ENCODE results near the gene SPECC1L.
A peak's percentile ranks its signal among the peaks of the same experiment; 100 is the strongest.

The SPECC1L gene

DNA sequence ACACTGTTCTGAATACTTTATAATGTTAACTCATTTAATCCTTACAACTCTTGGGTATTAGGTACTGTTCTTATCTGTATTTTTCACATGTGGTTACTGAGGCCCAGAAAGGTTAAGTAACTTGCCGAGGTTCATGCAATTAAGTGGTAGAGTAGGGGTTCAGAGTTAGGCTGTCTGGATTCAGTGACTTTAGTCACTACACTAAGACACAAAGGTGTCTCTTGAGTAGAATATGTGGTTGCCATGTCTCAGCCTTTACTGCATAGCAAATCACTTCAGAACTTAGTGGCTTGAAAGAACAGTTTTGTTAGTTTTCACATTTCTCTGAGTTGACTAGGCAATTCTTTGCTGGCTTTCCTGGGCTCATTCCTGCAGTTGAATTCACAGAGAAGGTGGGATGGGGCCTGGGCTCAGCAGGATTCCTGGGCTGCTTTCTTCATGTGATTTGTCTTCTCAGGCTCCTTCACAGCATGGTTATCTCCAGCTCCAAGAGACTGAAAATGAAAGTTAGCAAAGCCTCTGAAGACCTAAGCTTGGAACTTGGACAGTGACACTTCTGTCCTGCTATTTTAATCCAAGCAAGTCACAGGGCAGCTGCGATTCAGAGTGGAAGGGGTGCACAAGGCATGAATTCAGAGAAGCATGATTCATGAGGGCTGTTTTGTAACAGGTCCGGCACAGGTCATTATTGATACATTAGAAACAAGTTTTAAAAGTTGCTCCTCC is 68.3 kb downstream of the SPECC1L start:
- DNase-seq = peak in 1 of 42 donors; percentile 60
- intact Hi-C loops (cut with DNase I) = no loop called here

GRCh38 chr22:24339452-24339747 is 68.8 kb downstream of the SPECC1L start:
- intact Hi-C loops (cut with DNase I) = no loop called here
- no peak for DNase-seq

GRCh38 chr22:24341627-24342026 is 71.0 kb downstream of the SPECC1L start:
- peak in 19 of 42 donors; percentile 14 to 68 (median 30) for DNase-seq
- intact Hi-C loops (cut with DNase I) = no loop called here

- intact Hi-C loops (cut with DNase I) = no loop called here
- DNase-seq = no peak
Observed at GRCh38 chr22:24350627-24351026, 80.0 kb downstream of the SPECC1L start.

DNA sequence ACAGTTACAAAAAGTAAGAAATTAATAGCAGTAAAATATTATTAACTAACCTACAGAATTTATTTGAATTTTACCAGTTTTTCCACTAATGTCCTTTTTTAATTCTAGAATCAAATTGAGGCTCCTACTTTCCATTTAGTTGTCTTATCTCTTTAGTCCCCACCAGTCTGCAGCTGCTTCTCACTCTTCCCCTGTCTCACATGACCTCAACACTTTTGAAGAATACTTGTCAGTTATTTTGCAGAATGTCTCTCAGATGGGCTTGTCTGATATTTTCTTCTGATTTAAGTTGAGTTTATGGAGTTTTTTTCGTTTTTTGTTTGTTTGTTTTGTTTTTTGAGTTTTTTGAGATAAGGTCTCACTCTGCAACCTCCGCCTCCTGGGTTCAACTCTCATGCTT is 82.5 kb downstream of the SPECC1L start:
- DNase-seq = no peak
- intact Hi-C loops (cut with DNase I) = no loop called here

- no peak for DNase-seq
- intact Hi-C loops (cut with DNase I) = no loop called here
Observed at GRCh38 chr22:24355574-24355973, 84.9 kb downstream of the SPECC1L start.

DNA sequence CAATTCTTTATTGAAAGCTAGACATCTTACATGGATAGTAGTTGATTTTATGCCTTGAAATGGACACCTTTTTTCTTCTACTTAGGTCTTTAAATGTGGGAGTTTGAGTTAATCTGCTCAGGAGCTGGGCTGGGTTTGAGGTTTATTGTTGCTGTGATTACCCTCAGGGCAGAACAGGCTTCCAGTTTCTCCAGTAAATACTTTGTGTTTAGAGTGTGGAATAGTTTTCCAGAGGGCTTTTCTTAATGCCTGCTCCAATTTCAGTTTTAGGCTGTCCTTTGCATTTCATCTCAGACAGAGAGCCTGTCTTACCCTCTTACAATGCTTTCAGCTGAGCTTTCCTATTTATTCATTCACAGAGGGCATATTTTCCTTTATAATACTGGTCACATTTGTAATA is 86.9 kb downstream of the SPECC1L start:
- DNase-seq = no peak
- intact Hi-C loops (cut with DNase I) = no loop called here

- no peak for DNase-seq
- intact Hi-C loops (cut with DNase I) = no loop called here
Observed at GRCh38 chr22:24358105-24358836, 87.6 kb downstream of the SPECC1L start.

DNA sequence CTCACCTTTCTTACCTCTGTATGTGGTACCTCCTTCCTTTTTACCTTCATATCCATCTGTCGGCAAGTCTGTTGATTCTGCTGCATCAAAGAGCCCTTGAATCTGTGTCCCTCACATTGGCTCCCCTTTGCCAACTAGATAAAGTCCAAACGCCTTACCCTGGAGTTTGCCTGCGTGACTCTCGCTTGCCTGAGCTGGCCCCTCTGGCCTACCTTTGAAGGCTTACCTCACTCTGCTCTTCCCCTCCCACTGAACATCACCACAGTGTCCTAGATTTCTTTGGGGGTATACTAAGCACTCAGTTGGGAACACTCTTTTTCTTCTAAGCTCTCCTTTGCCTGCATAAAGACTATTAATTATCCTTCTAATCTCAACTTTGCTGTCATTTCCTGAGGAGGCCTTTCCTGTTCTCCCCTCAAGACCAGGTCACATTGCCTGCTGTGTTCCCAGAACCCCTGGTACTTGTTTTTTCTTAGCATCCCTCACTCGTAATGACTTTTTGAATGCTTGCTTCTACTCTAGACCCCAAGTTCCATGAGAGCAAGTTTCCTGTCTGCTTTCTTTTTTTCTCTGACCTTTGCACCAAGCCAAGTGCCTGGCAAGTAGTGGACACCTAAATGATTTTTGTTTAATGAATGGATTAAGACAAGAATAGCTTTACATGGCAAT is 89.0 kb downstream of the SPECC1L start:
- DNase-seq = no peak
- intact Hi-C loops (cut with DNase I) = no loop called here

DNA sequence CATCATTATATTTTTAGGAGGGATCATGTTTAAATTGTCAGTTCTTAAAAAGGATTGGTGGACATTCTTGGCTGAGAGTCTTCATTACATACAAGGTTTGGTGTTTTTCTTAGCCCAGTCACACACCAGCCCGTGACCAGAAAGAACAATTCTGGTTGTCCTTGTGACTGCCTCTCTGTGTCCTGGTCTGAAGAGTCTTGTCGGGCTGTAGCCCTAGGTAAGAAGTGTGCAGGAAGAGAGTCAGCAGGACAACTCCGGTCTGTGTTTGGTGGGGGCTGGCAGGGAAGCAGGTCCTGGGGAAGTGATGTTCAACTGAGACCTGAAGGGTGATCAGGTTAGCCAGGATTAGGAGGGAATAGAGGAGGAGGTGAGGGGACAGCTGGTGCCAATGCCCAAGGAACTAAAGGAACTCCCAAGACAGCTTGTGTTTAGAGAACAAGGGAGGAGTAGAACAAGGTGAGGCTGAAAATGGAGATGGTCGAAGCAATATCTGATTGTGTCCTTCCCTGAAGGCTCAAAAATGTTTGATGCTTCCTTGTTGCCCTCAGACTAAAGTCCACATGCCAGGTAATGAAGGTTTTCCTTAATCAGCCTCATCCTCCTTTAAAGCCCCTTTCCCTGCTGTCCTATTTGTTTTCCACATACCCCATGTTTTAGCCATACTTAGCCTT is 91.5 kb downstream of the SPECC1L start:
- DNase-seq = no peak
- intact Hi-C loops (cut with DNase I) = no loop called here

- intact Hi-C loops (cut with DNase I) = no loop called here
- no peak for DNase-seq
Observed at GRCh38 chr22:24363243-24363642, 92.6 kb downstream of the SPECC1L start.

GRCh38 chr22:24366701-24367100 is 96.1 kb downstream of the SPECC1L start:
- DNase-seq = no peak
- intact Hi-C loops (cut with DNase I) = no loop called here

DNA sequence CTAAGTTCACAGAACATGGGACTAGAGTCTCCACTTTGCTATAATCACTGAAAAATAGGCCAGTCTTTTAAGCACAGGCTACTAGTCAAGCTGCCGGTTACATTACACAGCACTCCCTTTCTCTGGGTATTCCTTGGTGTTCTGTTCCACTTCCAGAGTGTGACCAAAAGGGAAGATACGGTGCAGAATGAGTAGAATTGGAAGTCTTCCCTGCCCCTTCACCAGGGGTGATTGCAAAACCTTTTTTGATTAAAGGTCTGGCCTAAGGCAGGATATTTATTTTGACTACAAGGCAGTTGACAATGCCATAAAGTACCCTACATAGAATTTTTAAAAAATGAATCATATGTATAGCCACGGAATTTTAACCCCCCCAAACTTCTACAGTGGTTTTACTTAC is 97.2 kb downstream of the SPECC1L start:
- intact Hi-C loops (cut with DNase I) = no loop called here
- no peak for DNase-seq

- intact Hi-C loops (cut with DNase I) = no loop called here
- no peak for DNase-seq
Observed at GRCh38 chr22:24370401-24370800, 99.8 kb downstream of the SPECC1L start.

DNA sequence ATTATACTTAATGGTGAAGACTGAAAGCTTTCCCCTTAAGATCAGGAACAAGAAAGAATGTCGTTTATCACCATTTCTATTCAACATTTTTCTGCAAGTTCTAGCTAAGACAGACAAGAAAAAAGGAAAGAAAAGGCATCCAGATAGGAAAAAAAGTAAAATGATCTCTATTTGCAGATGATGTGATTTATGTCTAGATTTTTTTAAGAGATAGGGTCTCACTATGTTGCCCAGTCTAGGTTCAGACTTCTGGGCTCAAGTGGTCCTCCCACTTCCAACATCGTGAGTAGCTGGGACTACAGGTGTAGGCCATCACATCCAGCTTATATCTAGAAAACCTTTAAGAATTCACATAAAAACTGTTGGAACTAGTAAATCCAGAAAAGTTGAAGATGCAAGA is 105.4 kb downstream of the SPECC1L start:
- intact Hi-C loops (cut with DNase I) = no loop called here

GRCh38 chr22:24376586-24376985 is 106.0 kb downstream of the SPECC1L start:
- DNase-seq = no peak
- intact Hi-C loops (cut with DNase I) = no loop called here

More for the DNA sequence above, 105.4 kb downstream of the SPECC1L start:
- DNase-seq = no peak

- intact Hi-C loops (cut with DNase I) = no loop called here
- no peak for DNase-seq
Observed at GRCh38 chr22:24379536-24379935, 108.9 kb downstream of the SPECC1L start.

DNA sequence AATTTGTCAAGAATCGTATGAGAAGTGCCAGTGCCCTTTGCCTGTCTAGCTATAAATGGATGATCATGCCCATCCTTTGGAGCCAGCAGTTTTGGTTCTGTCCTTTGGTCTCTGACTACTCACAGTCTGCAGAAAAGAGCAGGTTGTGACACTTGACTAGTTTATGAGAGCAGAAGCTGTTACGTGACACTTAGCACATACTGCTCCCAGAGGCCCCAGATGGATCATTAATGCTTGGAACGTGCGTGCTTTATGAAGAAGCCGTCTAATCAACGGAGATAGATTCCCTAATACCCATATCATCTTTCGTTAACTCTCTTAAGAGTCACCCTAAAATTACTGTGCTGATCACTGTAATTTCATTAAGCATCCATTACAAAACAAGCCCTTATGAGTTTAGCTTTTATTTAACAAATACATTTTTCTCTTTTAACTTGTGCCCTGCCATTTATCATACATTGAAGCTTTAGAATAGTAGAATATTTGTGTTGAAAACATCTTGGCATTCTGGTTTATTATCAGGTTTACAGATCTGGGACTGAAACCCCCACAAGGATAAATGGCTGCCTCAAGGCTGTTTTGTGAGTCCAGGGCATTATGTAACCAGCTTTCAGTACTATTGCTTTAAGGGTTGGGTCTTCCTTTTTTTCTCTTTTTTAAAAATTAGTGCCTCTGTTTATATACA is 109.7 kb downstream of the SPECC1L start:
- intact Hi-C loops (cut with DNase I) = no loop called here
- no peak for DNase-seq

DNA sequence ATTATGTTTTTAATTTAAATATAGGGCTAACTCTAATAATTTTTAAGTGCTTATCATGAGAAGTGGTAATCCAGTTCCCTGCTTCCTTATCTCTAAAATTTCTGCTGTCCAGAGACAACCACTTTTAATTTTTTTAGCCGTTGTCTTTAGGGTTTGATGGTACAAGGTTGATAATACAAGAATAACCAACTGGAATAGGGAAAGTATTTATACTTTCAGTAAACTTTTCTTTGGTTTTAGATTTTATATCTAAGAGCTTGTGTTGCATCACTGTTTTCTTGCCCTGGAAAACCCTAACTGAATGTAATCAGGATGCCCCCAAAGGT is 110.2 kb downstream of the SPECC1L start:
- no peak for DNase-seq
- intact Hi-C loops (cut with DNase I) = no loop called here

- DNase-seq = no peak
- intact Hi-C loops (cut with DNase I) = no loop called here
Observed at GRCh38 chr22:24383061-24383460, 112.4 kb downstream of the SPECC1L start.
